Adipocyte (in vitro differentiated cells): ENCODE results near the gene DEFB118.

ENCODE experiments used
- DNase-seq: peaks from one replicate; pipeline ENCODE4 v3.0.0-alpha.2; 2015; ENCODE audit warnings: low read depth
- H3K27me3 ChIP-seq: replicated peaks from 2 replicates; pipeline ENCODE4 v1.7.0; 2013; ENCODE audit warnings: mild to moderate bottlenecking, low read length, moderate library complexity; ENCODE audit not compliant: control insufficient read depth, insufficient read depth
- H3K36me3 ChIP-seq: 2 replicates; pipeline ENCODE4 v1.7.0; 2013; ENCODE audit warnings: low read length, mild to moderate bottlenecking, moderate library complexity; ENCODE audit not compliant: control insufficient read depth, insufficient read depth, severe bottlenecking
- H3K4me1 ChIP-seq: 2 replicates; pipeline ENCODE4 v1.7.0; 2013; ENCODE audit warnings: mild to moderate bottlenecking, low read length, moderate library complexity; ENCODE audit not compliant: control insufficient read depth, insufficient read depth
- H3K4me3 ChIP-seq: 2 replicates; pipeline ENCODE4 v1.7.0; 2013; ENCODE audit warnings: mild to moderate bottlenecking, low read length, moderate library complexity
- H3K9ac ChIP-seq: 2 replicates; pipeline ENCODE4 v1.7.0; 2013; ENCODE audit warnings: mild to moderate bottlenecking, low read length, moderate library complexity
- H3K9me3 ChIP-seq: 2 replicates; pipeline ENCODE4 v1.7.0; 2013; ENCODE audit warnings: mild to moderate bottlenecking, low read length, moderate library complexity; ENCODE audit not compliant: control insufficient read depth

The DEFB118 gene

GRCh38 chr20:31406115-31406514 is 37.7 kb downstream of the DEFB118 start, which contains the start of gene DEFB121:
Gene DEFB121, minus strand, starts transcription at chr20:31406215. Its CDS starts 63 bp downstream, at chr20:31406152.
- DNase-seq = no peak
- Histone ChIP-seq H3K4me3 (no peak within 1 kb of the TSS), H3K27me3 (peaks cover 15% of the 10 kb centered on the region), H3K9ac (no peak within 1 kb of the TSS), H3K36me3 (no peaks in the 10 kb centered on the region), H3K4me1 (no peaks in the 10 kb centered on the region), H3K9me3 (no peaks in the 10 kb centered on the region)

GRCh38 chr20:31410011-31410410 is 41.6 kb downstream of the DEFB118 start:
- no peaks in the 10 kb centered on the region for H3K9me3 ChIP-seq

GRCh38 chr20:31414381-31414780 is 46.0 kb downstream of the DEFB118 start:
- DNase-seq = no peak
- no peaks in the 10 kb centered on the region for H3K36me3 ChIP-seq
- peaks cover 34% of the 10 kb centered on the region for H3K27me3 ChIP-seq
- H3K4me1 ChIP-seq = no peaks in the 10 kb centered on the region
- H3K9me3 ChIP-seq = no peaks in the 10 kb centered on the region
- H3K4me3 ChIP-seq = no peak overlapping the region
- H3K9ac ChIP-seq = no peak overlapping the region

More at GRCh38 chr20:31410011-31410410, 41.6 kb downstream of the DEFB118 start:
- H3K9ac ChIP-seq = no peak overlapping the region
- no peaks in the 10 kb centered on the region for H3K4me1 ChIP-seq
- peaks cover 38% of the 10 kb centered on the region for H3K27me3 ChIP-seq
- H3K4me3 ChIP-seq = no peak overlapping the region
- no peaks in the 10 kb centered on the region for H3K36me3 ChIP-seq
- no peak for DNase-seq

GRCh38 chr20:31415653-31416052 is 47.3 kb downstream of the DEFB118 start:
- Histone ChIP-seq H3K9me3 (no peaks in the 10 kb centered on the region), H3K9ac (no peak overlapping the region), H3K4me3 (no peak overlapping the region), H3K4me1 (no peaks in the 10 kb centered on the region), H3K27me3 (peaks cover 27% of the 10 kb centered on the region), H3K36me3 (no peaks in the 10 kb centered on the region)
- DNase-seq = no peak

- H3K4me1 ChIP-seq = no peaks in the 10 kb centered on the region
- DNase-seq = no peak
- H3K4me3 ChIP-seq = no peak overlapping the region
- H3K9me3 ChIP-seq = no peaks in the 10 kb centered on the region
- no peaks in the 10 kb centered on the region for H3K36me3 ChIP-seq
- H3K27me3 ChIP-seq = peaks cover 17% of the 10 kb centered on the region
- no peak overlapping the region for H3K9ac ChIP-seq
Measured at GRCh38 chr20:31418307-31418706, 49.9 kb downstream of the DEFB118 start.
